ENCODE measurements around the gene TDP1. TPM values are rescaled to one million over a fixed set of nuclear protein-coding genes. Genes with fewer than 3 reads are reported as not detected.

TDP1 gene
- total and polyA plus RNA-seq, 2 of the 4 experiments (the other 2 are of a cell fraction): 23.3 to 53.1 TPM

DNA sequence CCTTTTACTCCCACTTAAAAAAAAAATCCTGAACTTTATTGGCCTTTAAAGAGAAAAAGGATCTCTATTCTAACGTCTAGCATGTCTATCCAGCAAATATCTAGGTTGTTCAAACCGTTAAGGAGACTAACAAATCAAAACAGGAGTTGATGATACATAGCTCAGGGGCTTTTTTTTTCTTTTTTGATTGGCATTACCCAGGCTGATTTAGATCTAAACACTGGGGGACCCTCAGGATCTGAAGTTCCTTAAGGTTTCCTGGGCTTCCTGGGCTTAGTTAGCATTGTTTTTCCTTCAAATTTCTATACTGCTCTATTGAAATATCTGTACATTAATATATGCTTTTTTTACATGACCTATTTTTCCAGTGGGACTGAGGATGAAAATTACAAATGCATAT is 43.5 kb upstream of the TDP1 start:
- Histone ChIP-seq H3K14ac (replicated peaks; ENCODE audit: low read depth, low read length) (peak overlapping the region; percentile 25; the same call in 1 of the 2 replicates), H2AK9ac (replicated peaks; ENCODE audit: low read depth, low read length, poor library complexity) (no peak overlapping the region), H3K9ac (ENCODE audit: low read depth, low read length) (peak overlapping the region; percentile 3; the same call in 1 of the 2 replicates), H3K9me3 (ENCODE audit: control insufficient read depth, insufficient read depth, low read length) (no peaks in the 10 kb centered on the region), H2BK20ac (ENCODE audit: low read depth, low read length) (peak overlapping the region; percentile 87), H2BK5ac (ENCODE audit: low read depth, low read length, poor library complexity, severe bottlenecking) (peak overlapping the region; percentile 70), H3K9me1 (ENCODE audit: insufficient read depth, low read length) (peaks cover 17% of the 10 kb centered on the region), H4K5ac (ENCODE audit: low read depth, low read length) (peak overlapping the region; percentile 48; the same call in 1 of the 2 replicates), H4K91ac (ENCODE audit: insufficient read depth, low read depth, low read length) (peak overlapping the region; percentile 97), H3K18ac (ENCODE audit: low read depth, low read length) (peak overlapping the region; percentile 76; the same call in 1 of the 2 replicates), H3K27ac (ENCODE audit: insufficient read depth, low read length) (no peak overlapping the region), H3K4me1 (ENCODE audit: control insufficient read depth, insufficient read depth, low read length) (peaks cover 26% of the 10 kb centered on the region), H3K4me3 (ENCODE audit: insufficient read depth, low read depth, low read length) (no peak overlapping the region), H2BK120ac (ENCODE audit: low read depth, low read length) (peak overlapping the region; percentile 77), H3K36me3 (ENCODE audit: control insufficient read depth, insufficient read depth, low read length) (no peaks in the 10 kb centered on the region), H2BK15ac (ENCODE audit: low read depth, low read length) (no peak overlapping the region; the same call in 2 of the 3 replicates), H3K79me1 (ENCODE audit: low read depth in 1 of 2, low read length in 2 of 2) (peaks cover 8 to 13% of the 10 kb centered on the region in 2 experiments; a peak in 1 of 4 replicates), H4K20me1 (ENCODE audit: insufficient read depth, low read length) (no peaks in the 10 kb centered on the region), H3K4me2 (ENCODE audit: low read depth, low read length) (no peak overlapping the region), H3K56ac (ENCODE audit: extremely low read depth, insufficient read depth, low read length) (peak overlapping the region; percentile 60; the same call in 1 of the 2 replicates), H2AK5ac (ENCODE audit: low read depth, low read length) (no peak overlapping the region), H3K4ac (ENCODE audit: low read depth, low read length) (peak overlapping the region; percentile 23; the same call in 1 of the 2 replicates), H2AFZ (replicated peaks; ENCODE audit: low read length, poor library complexity) (no peak overlapping the region), H3K27me3 (ENCODE audit: control insufficient read depth, insufficient read depth, low read length) (no peaks in the 10 kb centered on the region), H3K23ac (ENCODE audit: low read depth, low read length) (peak overlapping the region; percentile 41; the same call in 1 of the 2 replicates), H4K8ac (ENCODE audit: low read depth in 2 of 2, low read length in 2 of 2) (peak overlapping the region; percentile 66 to 93; a peak in 3 of 4 replicates)
- dilution Hi-C loops (cut with HindIII; ENCODE audit: low sequenced_read_pairs, unreplicated experiment): no loop called here
- no TSS peak for BruUV-seq (replicated peaks)
- ChIA-PET POLR2A (ENCODE audit: unreplicated experiment) (no interaction called here), CTCF (interaction anchor here (0.7 kb wide), 1 partner anchor 380 kb away, joined by 3 read pairs; no protein-coding TSS in a partner anchor)
- ATAC-seq (ENCODE audit: low read depth): no peak
- TF ChIP-seq, protein P1, sequence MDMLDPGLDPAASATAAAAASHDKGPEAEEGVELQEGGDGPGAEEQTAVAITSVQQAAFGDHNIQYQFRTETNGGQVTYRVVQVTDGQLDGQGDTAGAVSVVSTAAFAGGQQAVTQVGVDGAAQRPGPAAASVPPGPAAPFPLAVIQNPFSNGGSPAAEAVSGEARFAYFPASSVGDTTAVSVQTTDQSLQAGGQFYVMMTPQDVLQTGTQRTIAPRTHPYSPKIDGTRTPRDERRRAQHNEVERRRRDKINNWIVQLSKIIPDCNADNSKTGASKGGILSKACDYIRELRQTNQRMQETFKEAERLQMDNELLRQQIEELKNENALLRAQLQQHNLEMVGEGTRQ (IDR thresholded peaks at IDR 0.05; ENCODE audit: low read depth, low read length): no peak
- no peak for TF ChIP-seq MXI1 (IDR thresholded peaks at IDR 0.05; ENCODE audit: borderline replicate concordance, low read depth, low read length)
- TF ChIP-seq RAD21 (IDR thresholded peaks at IDR 0.05; ENCODE audit: low read length): no peak
- no peak for TF ChIP-seq RCOR1 (IDR thresholded peaks at IDR 0.05; ENCODE audit: insufficient replicate concordance, low read length)
- TF ChIP-seq ELK1 (IDR thresholded peaks at IDR 0.05; ENCODE audit: borderline replicate concordance, low read depth, low read length): no peak
- TF ChIP-seq RFX5 (IDR thresholded peaks at IDR 0.05; ENCODE audit: low read depth, low read length): no peak
- TF ChIP-seq POLR2A (IDR thresholded peaks at IDR 0.05; ENCODE audit: low read depth, low read length): no peak
- TF ChIP-seq BHLHE40 (IDR thresholded peaks at IDR 0.05; ENCODE audit: low read depth, low read length): no peak
- no peak for TF ChIP-seq NFE2L2 (IDR thresholded peaks at IDR 0.05; ENCODE audit: low read depth, low read length)
- TF ChIP-seq, protein P2, sequence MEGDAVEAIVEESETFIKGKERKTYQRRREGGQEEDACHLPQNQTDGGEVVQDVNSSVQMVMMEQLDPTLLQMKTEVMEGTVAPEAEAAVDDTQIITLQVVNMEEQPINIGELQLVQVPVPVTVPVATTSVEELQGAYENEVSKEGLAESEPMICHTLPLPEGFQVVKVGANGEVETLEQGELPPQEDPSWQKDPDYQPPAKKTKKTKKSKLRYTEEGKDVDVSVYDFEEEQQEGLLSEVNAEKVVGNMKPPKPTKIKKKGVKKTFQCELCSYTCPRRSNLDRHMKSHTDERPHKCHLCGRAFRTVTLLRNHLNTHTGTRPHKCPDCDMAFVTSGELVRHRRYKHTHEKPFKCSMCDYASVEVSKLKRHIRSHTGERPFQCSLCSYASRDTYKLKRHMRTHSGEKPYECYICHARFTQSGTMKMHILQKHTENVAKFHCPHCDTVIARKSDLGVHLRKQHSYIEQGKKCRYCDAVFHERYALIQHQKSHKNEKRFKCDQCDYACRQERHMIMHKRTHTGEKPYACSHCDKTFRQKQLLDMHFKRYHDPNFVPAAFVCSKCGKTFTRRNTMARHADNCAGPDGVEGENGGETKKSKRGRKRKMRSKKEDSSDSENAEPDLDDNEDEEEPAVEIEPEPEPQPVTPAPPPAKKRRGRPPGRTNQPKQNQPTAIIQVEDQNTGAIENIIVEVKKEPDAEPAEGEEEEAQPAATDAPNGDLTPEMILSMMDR (conservative IDR thresholded peaks at IDR 0.05; ENCODE audit: low read depth, low read length): no peak
- TF ChIP-seq MAZ (IDR thresholded peaks at IDR 0.05; ENCODE audit: borderline replicate concordance, low read depth, low read length): no peak
- no peak for TF ChIP-seq MAFK (IDR thresholded peaks at IDR 0.05; ENCODE audit: low read depth, low read length)
- no peak for TF ChIP-seq FOS (IDR thresholded peaks at IDR 0.05; ENCODE audit: low read depth, low read length)
- no peak for TF ChIP-seq SMC3 (IDR thresholded peaks at IDR 0.05; ENCODE audit: low read depth, low read length)
- no peak for DNase-seq
- in situ Hi-C loops (cut with MboI; ENCODE audit: low sequenced_read_pairs): loop anchor here (5.0 to 10.0 kb wide), 3 partner anchors 295 to 867 kb away; no protein-coding TSS in a partner anchor
- no CpG with 5 or more reads among the region's 2 CpGs for WGBS, 2 experiments (ENCODE audit: extremely low coverage in 2 of 2, insufficient read length in 1 of 2)
- intact Hi-C loops (cut with micrococcal nuclease): loop anchor here (5.0 to 10.0 kb wide), 3 partner anchors 100 to 417 kb away; no protein-coding TSS in a partner anchor
